ENCODE measurements around the gene OGFOD3. TPM values are rescaled to one million over a fixed set of nuclear protein-coding genes. Genes with fewer than 3 reads are reported as not detected.

The OGFOD3 gene
- total RNA-seq, 1 experiment from 2014 or later, result 53.6 TPM

- ChIA-PET RAD21 (ENCODE audit: low non-redundant PET in 1 of 2, low total read pairs in 2 of 2, uncharacterized antibody in 2 of 2, unreplicated experiment in 2 of 2) (no interaction called here), CTCF (no interaction called here)
These were observed 29.5 kb upstream of the OGFOD3 start for GRCh38 chr17:82447876-82448275.

More at GRCh38 chr17:82447876-82448275, 29.5 kb upstream of the OGFOD3 start:
- POLR2A ChIA-PET, result no interaction called here
- ATAC-seq (no peak), DNase-seq (ENCODE audit: low read depth, low spot score) (no peak)
- no peak overlapping the region for H3K4me2 ChIP-seq (ENCODE audit: low read length)
- H3K27ac ChIP-seq (ENCODE audit: low read depth, low read length), result no peak overlapping the region
- intact Hi-C loops (cut with micrococcal nuclease), result no loop called here
- no TSS peak for BruUV-seq (replicated peaks)
- H3K4me1 ChIP-seq (ENCODE audit: control insufficient read depth in 1 of 2, insufficient read depth in 2 of 2, low read length in 2 of 2), result peaks cover 9 to 19% of the 10 kb centered on the region in 2 experiments
- H3K9ac ChIP-seq (ENCODE audit: low read length), result no peak overlapping the region
- peaks cover 0 to 13% of the 10 kb centered on the region in 2 experiments; a peak in 1 of 4 replicates for H3K36me3 ChIP-seq (ENCODE audit: control insufficient read depth in 1 of 2, insufficient read depth in 2 of 2, low read length in 2 of 2)
- no peaks in the 10 kb centered on the region for H4K20me1 ChIP-seq (ENCODE audit: insufficient read depth)
- peaks cover 15% of the 10 kb centered on the region for H3K79me2 ChIP-seq (ENCODE audit: insufficient read depth, low read length)
- H3K9me3 ChIP-seq (ENCODE audit: control insufficient read depth in 1 of 2, insufficient read depth in 1 of 2, low read depth in 1 of 2, low read length in 2 of 2), result no peaks in the 10 kb centered on the region
- no peak overlapping the region for H2AFZ ChIP-seq (ENCODE audit: low read depth, low read length, poor library complexity, severe bottlenecking)
- H3K4me3 ChIP-seq (replicated peaks in 1 of 2; ENCODE audit: low read depth in 1 of 2, low read length in 2 of 2), result no peak overlapping the region
- TF ChIP-seq ZFX (IDR thresholded peaks at IDR 0.05) (no peak), TCF7L2 (IDR thresholded peaks at IDR 0.05; ENCODE audit: borderline replicate concordance, extremely low read depth, insufficient read depth, insufficient read length) (no peak), SP1 (IDR thresholded peaks at IDR 0.05; ENCODE audit: low read depth) (no peak), MAX (IDR thresholded peaks at IDR 0.05) (no peak), JUND (IDR thresholded peaks at IDR 0.05) (no peak), EGR1 (IDR thresholded peaks at IDR 0.05; ENCODE audit: low read depth) (no peak), POLR2AphosphoS5 (IDR thresholded peaks at IDR 0.05; ENCODE audit: low read depth, low read length) (no peak), ZBTB33 (IDR thresholded peaks at IDR 0.05; ENCODE audit: extremely low read depth, insufficient replicate concordance, low read length) (no peak), POLR2A (IDR thresholded peaks at IDR 0.05; ENCODE audit: borderline replicate concordance, extremely low read depth, insufficient read depth, insufficient read length) (no peak), YY1 (IDR thresholded peaks at IDR 0.05; ENCODE audit: extremely low read depth, insufficient replicate concordance, low read depth, low read length) (no peak), EZH2phosphoT487 (IDR thresholded peaks at IDR 0.05; ENCODE audit: borderline replicate concordance) (no peak), SIN3A (IDR thresholded peaks at IDR 0.05; ENCODE audit: low read depth) (no peak), CTCF (IDR thresholded peaks at IDR 0.05 in 2 of 3, conservative IDR thresholded peaks at IDR 0.05 in 1 of 3; ENCODE audit: borderline replicate concordance in 1 of 3, insufficient read depth in 1 of 3, low read depth in 2 of 3, low read length in 2 of 3) (no peak), ATF3 (IDR thresholded peaks at IDR 0.05) (no peak), CEBPB (IDR thresholded peaks at IDR 0.05; ENCODE audit: low read depth) (no peak), RAD21 (IDR thresholded peaks at IDR 0.05; ENCODE audit: low read depth) (no peak), SRF (IDR thresholded peaks at IDR 0.05; ENCODE audit: low read depth) (no peak), EZH2 (IDR thresholded peaks at IDR 0.05) (no peak), ELF1 (IDR thresholded peaks at IDR 0.05; ENCODE audit: borderline replicate concordance, low read depth) (no peak), CBX3 (IDR thresholded peaks at IDR 0.05; ENCODE audit: low read depth) (no peak)
- no peaks in the 10 kb centered on the region for H3K9me2 ChIP-seq (ENCODE audit: insufficient read depth)
- no peaks in the 10 kb centered on the region for H3K27me3 ChIP-seq (ENCODE audit: insufficient read depth, low read length)

Measured in HCT116 (cell line).